T-helper 9 cell (primary cell): ENCODE data around the gene HBB.

Source experiments
- DNase-seq: peaks from one replicate; pipeline ENCODE4 v3.0.0-alpha.2; 2020

The HBB gene

GRCh38 chr11:5247472-5248192 lies 20.8 kb upstream of the HBB start:
- no peak for DNase-seq

DNA sequence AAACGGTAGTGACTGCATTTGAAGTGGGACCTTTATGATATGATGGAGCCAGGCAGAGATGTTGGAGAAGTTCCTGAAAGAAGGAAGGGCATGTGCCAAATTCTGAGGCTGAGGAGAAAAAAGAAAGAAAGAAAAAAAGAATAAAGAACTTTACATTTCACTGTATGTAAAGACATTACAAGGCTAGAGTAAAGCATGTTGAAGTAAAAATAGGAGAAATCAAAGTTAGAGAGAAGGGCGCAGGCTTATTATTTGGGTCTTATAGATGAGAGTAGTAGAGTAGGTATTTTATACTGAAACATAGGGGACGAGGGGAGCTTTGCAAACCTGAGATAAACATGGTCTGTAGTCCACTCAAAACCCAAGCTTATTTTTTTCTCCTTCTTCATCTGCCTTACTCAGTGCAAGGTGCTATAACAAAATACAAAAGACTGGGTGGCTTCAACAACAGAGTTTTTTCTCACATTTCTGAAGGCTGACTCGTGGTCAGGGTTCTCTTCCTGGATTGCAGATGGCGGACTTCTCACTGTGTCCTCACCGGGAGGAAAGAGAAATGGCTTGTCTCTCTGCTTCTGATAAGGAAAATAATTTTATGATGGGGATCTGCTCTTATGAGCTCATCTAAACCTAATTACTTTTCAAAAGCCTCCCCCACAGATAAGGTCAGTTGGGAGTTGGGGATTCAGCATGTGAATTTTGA lies 20.1 kb upstream of the HBB start:
- DNase-seq, result no peak

GRCh38 chr11:5245155-5245554 lies 18.3 kb upstream of the HBB start:
- no peak for DNase-seq

DNA sequence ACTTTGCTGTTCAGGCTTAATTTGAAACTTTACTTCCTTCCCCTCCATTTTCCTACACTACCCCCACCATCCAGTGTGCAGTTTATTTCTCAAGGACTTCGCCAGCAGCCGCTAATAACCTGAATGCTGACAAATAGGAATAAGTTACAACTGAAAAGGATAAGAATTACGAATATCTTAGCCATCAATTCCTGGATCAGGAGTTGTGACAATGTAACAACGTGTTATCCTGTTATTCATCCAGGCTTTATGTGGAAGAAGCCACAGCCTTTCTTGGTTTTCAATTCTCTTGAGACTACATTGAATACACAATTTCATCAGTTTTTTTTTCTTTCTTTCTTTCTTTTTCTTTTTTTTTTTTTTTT lies 16.9 kb upstream of the HBB start:
- no peak for DNase-seq

DNA sequence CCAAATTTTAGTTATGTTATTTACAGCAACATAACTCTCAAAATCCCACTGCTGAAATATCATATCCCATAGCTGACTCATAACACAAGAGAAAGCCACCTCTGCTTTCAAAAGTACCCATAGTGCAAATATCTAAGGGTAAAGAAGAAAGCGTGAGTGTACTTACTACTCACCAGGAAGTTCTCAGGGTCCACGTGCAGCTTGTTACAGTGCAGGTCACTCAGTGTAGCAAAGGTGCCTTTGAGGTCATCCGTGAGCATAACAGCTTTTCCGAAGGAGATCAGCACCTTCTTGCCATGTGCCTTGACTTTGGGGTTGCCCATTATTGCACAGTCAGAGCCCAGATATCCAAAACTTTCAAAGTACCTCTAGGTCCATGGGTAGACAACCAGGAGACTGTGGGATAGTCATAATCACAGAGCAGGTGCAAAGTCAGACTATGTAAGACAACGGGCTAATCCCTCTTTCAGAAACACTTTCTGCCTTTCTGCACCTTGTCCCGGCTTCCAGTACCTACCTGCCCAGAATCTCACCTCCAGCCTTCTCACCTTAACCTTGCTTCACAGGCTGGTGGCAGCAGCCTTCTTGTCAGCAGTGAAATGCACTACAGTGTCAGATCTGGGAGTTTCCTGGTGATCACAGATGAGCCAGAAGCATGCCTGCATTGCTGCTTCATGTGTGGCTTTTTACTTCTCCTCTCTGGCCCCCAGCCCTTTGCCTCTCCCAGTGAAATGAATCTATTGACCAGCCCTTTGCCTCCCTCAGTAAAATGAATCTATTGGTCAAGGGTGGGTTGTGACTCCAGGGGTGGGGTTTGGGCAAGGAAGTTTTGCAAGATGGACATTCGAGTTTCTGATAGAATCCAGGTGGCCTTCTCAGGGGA lies 16.3 kb upstream of the HBB start:
- no peak for DNase-seq

DNA sequence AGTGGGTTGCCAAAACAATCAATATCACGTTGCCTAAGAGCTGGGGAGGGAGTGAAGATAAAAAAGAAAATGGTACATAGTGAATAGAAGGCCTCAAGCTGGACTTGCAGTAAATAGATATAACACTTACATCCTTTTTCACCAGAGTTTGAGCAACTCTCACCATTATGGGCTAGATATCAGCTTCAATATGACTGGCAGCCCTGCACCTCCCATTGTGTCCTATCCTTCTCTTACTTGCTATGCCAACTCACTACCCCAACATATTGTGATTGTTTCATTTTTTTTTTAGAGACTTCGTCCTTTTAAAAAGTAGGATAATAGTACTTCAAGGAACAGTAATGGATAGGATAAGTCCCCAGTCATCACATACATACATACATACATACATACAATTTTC lies 15.3 kb upstream of the HBB start:
- no peak for DNase-seq

DNA sequence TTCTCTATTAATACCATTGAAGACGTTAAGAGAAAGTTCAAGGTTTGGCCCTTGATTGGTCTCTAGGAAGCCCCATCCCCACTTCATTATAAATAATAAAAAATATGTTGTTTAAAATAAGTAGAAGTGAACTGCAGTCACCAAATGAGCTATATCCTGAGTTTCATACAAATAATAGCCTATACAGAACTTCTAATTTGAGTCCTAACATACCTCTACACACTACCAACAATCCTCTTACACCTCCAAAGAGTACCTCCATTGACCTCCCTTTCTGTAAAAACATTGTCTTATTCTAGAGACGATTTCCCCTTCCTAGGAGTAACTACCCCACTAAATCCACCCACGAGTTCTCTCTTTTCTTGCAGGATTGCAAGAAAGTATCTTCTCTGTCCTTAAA lies 14.6 kb upstream of the HBB start:
- DNase-seq, result no peak

DNA sequence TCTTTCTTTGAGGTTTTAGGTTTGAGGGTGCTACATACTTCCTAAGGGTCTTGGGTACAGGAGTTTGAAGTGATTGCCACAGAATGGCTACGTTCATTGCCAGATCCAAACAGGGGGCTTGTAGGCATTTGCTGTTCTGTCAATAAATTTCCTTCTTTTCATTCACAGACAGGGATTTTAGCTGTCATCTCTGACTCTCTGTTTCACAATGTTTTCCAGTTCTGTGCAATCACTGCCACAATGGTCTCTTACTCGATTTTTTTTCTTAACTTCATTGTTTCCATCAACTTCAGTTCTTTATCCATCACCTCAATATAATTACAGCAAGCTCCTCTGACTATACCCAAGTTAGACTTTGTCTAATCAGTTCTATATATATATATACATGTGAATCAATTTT lies 13.6 kb upstream of the HBB start:
- no peak for DNase-seq

DNA sequence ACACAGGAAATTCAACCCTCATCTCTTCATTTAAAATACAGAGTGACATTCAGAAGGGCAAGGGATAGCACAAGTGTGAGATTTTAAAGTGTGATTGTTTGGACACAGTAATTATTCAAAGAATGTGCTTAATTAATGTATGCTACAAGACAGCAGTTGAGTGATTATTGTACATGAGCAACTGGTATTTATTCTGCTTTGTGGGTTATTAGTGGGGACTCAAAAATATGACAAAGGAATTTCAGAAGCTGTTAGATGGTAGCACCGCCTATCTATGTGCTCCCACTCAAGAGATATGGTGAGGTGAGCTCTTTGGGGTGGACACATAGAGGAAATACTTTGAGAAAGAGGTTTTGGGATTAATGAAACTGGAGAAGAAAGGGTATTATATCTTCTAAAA lies 13.2 kb upstream of the HBB start:
- no peak for DNase-seq

DNA sequence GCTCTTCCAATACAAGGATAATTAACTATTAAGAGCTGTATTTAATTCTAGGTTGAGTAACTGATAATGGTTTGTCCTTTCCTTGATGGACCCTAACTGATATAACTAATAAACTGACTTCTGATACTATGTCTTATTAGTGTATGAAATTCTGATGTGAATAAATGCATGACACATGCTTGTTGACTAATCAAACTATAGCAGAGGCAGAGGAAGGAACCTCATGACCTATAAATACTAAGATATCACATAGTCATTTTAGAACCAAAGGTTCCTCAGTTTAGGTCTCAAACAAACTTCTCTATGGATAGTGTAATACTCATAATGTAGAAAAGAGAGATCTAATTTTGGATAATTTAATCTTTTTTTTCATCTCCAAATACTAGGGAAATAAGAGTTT lies 12.2 kb upstream of the HBB start:
- no peak for DNase-seq

- no peak for DNase-seq
Observed at GRCh38 chr11:5238486-5238885, 11.6 kb upstream of the HBB start.

DNA sequence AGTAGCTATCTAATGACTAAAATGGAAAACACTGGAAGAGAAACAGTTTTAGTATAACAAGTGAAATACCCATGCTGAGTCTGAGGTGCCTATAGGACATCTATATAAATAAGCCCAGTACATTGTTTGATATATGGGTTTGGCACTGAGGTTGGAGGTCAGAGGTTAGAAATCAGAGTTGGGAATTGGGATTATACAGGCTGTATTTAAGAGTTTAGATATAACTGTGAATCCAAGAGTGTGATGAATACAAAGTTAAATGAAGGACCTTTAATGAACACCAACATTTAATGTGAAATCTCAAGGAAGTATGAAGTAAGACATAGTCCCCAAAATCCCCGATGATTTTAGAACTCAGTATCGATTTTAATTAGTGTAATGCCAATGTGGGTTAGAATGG lies 10.5 kb upstream of the HBB start:
- no peak for DNase-seq

GRCh38 chr11:5235364-5236095 lies 8.7 kb upstream of the HBB start:
- no peak for DNase-seq

DNA sequence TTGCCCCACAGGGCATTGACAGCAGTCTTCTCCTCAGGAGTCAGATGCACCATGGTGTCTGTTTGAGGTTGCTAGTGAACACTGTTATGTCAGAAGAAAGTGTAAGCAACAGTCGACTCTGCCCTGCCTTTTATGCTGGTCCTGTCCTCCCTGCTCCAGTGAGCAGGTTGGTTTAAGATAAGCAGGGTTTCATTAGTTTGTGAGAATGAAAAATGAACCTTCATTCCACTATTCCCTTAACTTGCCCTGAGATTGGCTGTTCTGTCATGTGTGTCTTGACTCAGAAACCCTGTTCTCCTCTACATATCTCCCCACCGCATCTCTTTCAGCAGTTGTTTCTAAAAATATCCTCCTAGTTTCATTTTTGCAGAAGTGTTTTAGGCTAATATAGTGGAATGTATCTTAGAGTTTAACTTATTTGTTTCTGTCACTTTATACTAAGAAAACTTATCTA lies 7.5 kb upstream of the HBB start, which contains the start of gene HBD:
Gene HBD, minus strand, starts transcription at position 103 of the 454 bp plus-strand sequence. Its CDS starts 50 bp downstream, at position 53.
- no peak for DNase-seq

GRCh38 chr11:5233307-5233706 lies 6.4 kb upstream of the HBB start:
- DNase-seq, result no peak

DNA sequence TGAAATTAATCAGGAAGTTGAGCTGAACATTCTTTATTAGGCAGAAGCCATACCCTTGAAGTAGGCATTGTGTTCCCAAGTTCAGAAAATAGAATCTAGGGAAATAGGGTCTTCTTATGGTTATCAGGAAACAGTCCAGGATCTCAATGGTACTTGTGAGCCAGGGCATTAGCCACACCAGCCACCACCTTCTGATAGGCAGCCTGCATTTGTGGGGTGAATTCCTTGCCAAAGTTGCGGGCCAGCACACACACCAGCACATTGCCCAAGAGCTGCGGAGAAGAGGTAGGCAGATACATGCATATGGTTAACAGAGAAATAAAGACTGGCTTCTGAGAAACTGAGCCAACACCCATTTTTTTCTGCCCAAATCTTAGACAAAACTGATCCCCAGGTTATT lies 6.0 kb upstream of the HBB start:
- no peak for DNase-seq

DNA sequence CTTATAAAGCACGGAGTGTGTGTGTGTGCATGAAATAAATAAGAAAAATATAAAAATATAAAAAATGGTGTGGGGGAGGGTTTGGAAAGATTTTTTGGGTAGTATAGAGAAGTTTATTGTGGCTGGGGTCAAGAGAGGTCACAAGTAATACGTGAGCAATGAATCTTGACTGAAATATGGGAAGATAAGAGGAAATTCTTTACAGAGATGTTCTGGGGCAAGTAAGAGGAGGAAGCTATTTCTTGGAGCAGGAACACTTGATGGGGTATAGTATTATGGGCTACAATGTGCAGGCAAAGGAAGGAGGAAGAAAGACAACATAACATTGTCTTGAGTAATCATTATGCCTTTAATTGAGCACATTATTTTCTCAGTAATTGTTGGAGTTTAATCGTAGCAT lies 5.3 kb upstream of the HBB start:
- no peak for DNase-seq

DNA sequence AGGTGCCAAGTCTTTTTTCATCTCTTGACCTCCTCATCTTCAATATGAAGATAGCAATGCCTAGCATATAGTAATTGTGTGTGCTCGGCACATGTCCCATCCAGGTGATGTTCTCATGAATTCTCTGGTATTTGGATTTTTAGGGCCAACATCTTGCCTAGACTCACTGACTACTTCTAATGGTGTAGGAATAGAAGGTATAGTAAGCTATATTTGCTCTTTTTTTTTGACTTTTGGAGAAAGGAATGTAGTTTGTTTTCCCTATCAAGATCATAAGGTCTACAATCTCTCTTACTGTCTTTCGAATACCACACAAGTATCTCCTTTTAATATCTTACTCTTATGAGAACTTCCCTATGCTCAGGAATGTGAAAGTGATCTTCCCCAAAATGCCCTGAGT lies 4.2 kb upstream of the HBB start:
- DNase-seq, result no peak

GRCh38 chr11:5230266-5230665 lies 3.4 kb upstream of the HBB start:
- no peak for DNase-seq

- no peak for DNase-seq
Observed at GRCh38 chr11:5229796-5230195, 2.9 kb upstream of the HBB start.

GRCh38 chr11:5229356-5229755 lies 2.5 kb upstream of the HBB start:
- no peak for DNase-seq

DNA sequence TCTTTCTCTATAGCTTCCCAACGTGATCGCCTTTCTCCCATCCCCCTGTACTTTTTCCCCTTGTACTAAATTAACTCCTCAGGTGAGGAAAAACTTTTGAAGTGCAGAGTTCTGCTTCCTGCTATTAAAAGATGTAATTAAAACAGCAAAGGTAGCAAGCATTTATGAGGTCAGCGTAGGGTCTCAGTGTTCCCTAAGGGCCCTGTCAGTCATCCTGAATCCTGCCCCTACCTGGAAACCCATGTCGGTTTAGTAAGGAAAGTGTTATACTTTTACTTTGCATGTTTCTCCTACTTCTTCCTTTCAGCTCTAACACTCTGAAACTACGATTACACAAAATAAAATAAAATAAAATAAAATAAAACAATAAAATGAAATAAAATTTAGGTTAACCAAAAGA lies 1.3 kb upstream of the HBB start:
- no peak for DNase-seq

- no peak for DNase-seq
Observed at GRCh38 chr11:5227681-5228080, 810 bp upstream of the HBB start.
